Sciatic nerve (tissue), 2 donors: Measurements from ENCODE around the gene CAMSAP1. TPM values are rescaled to one million over a fixed set of nuclear protein-coding genes. Genes with fewer than 3 reads are reported as not detected.
"Not testable (repeated sequence)": the region's sequence is repeated elsewhere in the genome, so short reads cannot be mapped to it uniquely, and the experiment has no call there.

Source experiments
- ATAC-seq: fragments of 200-7000 bp; cut with Tn5 transposase; one replicate; pipeline ENCODE4 v1.9.1; 2020; ENCODE audit warnings: mild to moderate bottlenecking, moderate library complexity
- DNase-seq: peaks from one replicate; pipeline ENCODE4 v3.0.0-alpha.2; 2020; ENCODE audit warnings: low spot score
- intact Hi-C: fragments of 100-400 bp; cut with DNase I; formaldehyde crosslinking; loops from one replicate; pipeline ENCODE4 v1.14.2; 2022
- total RNA-seq: library from RNA; stranded (reverse); fragmentation: NEBNext Ultra II Directional; extraction: Animal tissue kit (Norgen Biotek cat#: 25700); gene quantifications from one replicate; pipeline ENCODE4 v1.2.1, GENCODE V29; 2021
- donor health status: DM: no; HTN: no; CAD: no.
- donor health status: DM: no; HTN: no; CAD: no.

The CAMSAP1 gene
- 39.8 TPM for total RNA-seq

DNA sequence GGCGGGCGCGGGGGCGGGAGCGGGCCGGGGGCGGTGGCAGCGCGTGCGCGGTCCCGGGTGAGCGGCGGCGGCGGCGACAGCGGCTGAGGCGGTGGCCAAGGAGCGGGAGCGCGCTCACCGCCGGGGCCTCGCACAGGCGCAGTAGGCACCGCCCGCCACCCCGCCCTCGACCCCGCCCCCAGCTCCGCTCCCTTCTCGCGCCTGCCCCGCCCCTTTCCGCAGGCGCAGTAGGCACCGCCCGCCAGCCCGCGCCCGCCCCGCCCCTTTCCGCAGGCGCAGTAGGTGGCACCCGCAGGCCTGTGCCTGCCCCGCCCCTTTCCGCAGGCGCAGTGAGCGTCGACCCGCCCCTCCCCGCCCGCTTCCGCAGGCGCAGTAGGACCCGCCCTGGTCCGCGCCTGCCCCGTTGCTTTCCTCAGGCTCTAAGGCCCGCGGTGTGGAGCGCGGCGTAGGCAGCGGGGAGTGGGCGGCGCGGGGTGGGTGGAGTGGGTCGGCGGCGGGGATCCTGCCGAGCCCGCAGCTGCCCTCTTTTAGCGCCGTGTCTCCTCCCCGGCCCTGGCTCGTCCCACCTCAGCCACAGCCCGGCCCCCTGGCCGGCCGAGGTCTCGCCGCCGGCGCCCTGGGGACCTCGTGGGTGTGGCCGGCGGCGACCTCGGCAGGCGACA lies at the start of gene CAMSAP1:
Gene CAMSAP1, minus strand, starts transcription at position 116 of the 662 bp plus-strand sequence. CDS start 387 bp downstream, outside the sequence.
- intact Hi-C loops = no loop called here
- ATAC-seq = peak; percentile 99
- DNase-seq = peak; percentile 96

DNA sequence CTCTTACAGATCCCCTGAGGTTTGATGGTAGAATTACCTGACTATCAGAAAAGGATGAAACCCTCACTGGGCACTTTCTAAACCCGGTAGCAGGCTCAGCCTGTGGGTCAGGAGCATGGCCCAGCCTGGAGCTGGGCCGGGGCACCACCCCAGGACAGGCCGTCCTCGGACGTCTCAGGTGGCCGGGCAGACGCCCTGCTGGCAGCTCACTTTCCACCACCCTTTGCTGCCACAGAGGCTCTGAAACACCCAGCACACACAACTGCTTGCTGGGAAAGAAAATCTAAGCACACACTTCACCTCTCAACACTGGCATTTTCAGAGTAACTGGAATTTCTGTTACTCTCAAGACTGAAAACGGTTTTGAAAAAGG lies 49.4 kb upstream of the CAMSAP1 start:
- ATAC-seq (no peak), DNase-seq (no peak)
- intact Hi-C loops = no loop called here

DNA sequence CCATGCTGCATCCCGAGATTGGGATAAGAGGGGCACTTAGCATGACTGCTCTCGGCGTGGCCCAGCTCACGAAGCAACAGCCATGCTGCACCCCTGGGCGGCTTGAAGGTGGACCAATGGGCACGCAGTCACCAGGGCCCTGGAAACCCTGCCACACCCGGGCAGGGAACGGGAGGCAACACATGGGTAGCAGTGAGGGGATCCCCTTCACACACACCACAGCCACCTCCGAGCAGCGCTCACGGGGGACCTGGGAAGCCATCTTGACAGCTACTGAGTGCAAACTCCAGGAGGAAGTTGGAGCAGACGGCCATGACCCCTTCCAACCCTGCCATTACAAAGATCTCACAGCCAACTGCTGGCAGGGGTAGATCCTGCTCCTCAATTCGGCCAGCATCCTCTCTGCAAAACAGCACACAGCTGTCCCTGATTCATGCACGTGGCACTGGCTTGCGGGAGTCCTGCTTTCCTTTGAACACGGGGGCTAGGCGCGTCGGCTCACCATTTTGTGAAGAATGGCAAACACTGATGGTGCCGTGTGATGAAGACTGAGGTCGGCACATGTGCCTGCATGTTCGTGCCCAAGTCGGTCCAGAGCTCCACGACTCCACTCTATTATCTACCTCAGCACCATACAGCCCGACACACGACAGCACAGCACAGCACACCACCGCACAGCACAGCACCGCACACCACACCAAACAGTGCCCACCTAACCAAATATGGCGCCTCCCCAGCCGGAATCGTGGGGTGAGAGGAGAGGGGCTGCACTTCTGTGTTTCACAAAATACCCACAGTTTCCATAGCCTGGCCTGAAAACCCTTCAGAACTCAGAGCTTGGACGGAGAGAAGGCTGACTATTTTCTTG lies 48.8 kb upstream of the CAMSAP1 start:
- ATAC-seq (no peak), DNase-seq (no peak)
- intact Hi-C loops = no loop called here

DNA sequence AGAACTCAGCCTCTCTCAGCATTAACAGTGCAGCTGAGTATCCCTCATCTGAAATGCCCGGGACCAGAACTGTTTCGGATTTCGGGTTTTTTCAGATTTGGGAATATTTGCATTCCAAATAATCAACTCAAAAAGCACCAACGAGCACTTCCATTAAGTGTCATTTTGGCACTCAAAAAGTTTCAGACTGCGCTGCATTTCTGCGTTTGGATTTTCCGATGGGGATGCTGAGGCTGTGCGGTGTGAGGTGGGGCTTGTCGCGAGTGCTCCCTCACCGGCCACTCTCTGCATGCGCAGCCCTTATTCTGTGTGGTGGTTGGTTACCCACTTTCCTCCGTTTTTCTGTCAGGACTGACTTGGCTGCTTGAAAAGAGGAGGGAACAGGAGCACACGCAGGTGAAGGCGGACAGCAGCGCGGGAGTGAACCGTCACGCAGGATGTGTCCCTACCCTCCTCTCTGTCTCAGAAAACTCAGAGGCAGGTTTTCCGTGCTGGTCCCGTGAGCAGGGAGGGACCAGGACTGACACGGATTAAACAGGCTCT lies 45.4 kb upstream of the CAMSAP1 start:
- ATAC-seq (no peak), DNase-seq (no peak)
- intact Hi-C loops = no loop called here

GRCh38 chr9:135951889-135952663 lies 44.7 kb upstream of the CAMSAP1 start:
- no peak for ATAC-seq
- intact Hi-C loops = no loop called here
- no peak for DNase-seq

DNA sequence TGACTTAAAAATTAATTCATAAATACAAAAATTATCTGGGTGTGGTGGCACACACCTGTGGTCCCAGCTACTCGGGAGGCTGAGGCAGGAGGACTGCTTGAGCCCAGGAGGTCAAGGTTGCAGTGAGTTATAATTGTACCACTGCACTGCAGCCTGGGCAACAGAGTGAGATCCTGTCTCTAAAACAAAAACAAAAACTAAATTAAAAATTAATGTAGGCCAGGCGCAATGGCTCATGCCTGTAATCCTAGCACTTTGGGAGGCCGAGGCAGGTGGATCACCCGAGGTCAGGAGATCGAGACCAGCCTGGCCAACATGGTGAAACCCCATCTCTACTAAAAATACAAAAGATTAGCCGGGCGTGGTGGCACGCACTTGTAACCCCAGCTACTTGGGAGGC lies 44.0 kb upstream of the CAMSAP1 start:
- intact Hi-C loops, ATAC-seq: not testable (repeated sequence)

GRCh38 chr9:135950841-135951240 lies 43.5 kb upstream of the CAMSAP1 start:
- DNase-seq, intact Hi-C loops, ATAC-seq: not testable (repeated sequence)

More for the DNA sequence above, 44.0 kb upstream of the CAMSAP1 start:
- not testable (repeated sequence) for DNase-seq

GRCh38 chr9:135950135-135950682 lies 42.9 kb upstream of the CAMSAP1 start:
- intact Hi-C loops = no loop called here
- DNase-seq (no peak), ATAC-seq (peak; percentile 59)

DNA sequence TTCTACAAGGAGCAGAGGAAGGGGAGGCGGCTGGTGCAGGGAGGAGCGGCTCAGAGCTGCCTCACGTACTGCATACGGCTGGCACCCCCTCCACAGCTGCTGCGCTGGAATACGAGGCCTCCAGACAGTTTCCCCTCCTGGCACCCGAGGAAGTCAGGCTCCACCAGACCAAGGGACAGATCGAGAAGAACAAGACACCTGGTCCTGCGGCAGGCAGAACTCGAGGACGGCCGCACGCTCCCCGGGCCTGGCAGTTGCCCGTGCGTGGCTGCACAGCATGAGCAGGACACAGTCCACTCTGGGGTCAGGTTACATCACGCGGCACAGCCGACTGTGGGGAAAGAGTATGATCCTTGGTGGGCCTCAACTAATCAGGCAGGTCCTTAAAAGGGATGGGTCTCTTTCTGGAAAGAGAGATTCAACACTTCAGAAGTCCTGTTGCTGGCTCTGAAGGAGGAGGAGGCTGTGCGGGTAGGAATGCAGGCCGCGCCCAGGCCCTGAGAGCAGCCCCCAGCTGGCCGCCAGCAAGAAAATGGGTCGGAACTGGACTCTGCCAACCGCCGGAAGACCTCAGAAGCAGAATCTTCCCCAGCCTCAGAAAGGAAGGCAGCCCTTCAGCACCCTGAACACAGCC lies 42.3 kb upstream of the CAMSAP1 start:
- intact Hi-C loops = no loop called here

DNA sequence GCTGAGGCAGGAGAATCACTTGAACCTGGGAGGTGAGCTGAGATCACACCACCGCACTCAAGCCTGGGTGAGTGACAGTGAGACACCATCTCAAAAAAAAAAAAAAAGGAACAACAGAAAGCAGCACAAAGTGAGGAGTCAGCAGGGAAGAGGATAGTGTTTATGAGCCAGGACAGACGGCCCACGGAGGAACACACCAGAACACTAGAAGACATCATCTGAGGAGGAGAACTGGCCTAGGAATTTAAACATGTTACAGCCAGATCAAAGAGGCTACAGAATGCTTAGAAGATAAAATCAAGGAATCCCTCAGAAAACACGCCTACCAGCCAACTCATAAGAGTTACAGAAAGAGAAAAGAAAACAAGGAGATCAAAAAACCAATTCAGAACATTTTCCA lies 41.6 kb upstream of the CAMSAP1 start:
- DNase-seq (no peak), ATAC-seq (peak; percentile 28)
- intact Hi-C loops = no loop called here

More for the DNA sequence above, 42.3 kb upstream of the CAMSAP1 start:
- DNase-seq = no peak
- peak; percentile 80 for ATAC-seq

- DNase-seq = no peak
- no peak for ATAC-seq
- intact Hi-C loops = no loop called here
These were observed 41.1 kb upstream of the CAMSAP1 start for GRCh38 chr9:135948446-135948845.

DNA sequence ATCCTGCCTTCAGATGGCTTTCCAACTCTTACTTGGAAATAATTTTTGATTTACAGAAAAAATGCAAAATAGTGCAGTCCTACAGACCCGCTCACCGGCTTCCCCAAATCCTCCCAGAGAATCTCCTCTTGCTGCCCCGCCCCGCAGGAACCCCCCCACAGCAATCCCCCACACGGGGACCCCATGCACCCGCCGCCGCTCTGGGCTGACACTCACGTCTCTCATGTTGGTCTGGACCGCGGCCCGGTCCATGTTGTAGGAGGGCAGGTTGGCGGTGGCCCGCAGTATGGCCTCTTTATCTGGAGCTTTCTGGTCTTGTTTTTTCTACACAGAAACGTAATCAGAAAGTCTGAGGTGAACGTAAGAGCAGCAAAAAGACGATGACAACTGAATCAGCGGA lies 40.2 kb upstream of the CAMSAP1 start:
- intact Hi-C loops = no loop called here
- no peak for ATAC-seq
- no peak for DNase-seq

- intact Hi-C loops, ATAC-seq, DNase-seq: not testable (repeated sequence)
These were observed 39.8 kb upstream of the CAMSAP1 start for GRCh38 chr9:135947105-135947504.

DNA sequence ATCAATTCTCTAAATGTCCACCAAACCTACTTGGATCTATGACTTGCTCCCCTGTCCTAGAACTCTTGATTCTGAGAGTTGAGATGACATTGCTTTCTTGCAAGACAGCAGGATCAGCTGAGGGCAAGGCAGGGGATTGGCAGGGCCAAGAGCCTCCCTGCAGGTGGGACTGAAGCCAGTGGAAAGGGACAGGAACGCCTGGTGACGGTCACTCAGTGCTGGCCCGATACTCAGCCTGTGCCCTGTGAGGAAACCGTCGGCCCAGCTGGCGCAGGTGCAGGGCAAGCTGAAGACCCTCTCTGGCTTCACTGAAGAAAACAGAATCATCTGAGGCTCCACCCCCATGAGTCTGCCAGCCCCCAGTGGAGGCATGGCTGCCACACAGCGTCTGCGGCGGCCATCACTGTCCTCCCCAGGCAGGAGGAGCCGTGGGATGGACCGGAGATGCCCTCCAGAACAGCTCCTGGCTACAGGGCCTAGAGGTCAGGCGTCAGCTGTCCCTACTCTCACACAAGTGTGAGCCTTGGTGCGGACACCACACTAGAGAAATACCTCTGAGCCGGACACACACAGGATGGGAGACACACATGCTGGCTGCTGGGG lies 39.1 kb upstream of the CAMSAP1 start:
- intact Hi-C loops = no loop called here
- DNase-seq (no peak), ATAC-seq (no peak)

- ATAC-seq (no peak), DNase-seq (no peak)
- intact Hi-C loops = no loop called here
These were observed 38.6 kb upstream of the CAMSAP1 start for GRCh38 chr9:135945969-135946368.

DNA sequence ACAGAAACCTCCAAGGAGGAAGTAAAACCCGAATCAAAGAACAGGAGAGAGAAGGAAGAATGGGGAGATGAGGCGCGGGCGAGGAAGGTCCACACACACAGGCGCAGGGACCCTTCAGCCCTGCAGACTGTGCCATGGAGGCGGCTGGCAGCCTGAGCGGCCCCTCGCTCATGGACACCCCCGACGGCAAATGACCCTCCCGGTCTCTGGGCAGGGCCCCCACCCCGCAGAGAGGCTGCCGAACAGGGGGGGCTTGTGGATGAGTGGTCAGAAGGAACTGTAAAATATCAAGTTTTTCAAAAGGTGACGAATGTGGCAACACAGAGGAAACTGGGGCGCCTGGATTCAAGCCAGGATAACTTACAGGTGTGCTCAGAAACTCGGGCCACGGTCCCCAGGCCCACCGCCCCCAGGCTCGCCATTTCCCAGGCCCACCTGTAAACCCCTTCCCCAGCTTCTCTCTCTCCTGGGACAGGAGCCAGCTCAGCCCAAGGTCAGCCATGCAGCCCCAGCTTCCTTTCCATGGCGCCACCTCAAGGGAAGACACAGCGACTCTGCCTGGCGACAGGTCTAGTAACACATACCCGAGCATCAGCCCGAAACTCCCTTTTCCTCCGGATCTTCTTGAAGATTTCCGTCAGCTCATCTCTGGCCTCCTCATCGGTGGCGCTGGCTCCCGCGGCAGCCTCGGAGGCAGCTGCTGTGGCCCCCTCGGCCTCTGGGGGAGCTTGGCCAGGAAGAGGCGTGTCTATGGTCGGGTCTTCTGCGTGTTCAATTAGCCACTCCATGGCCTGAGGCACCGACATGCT lies 37.3 kb upstream of the CAMSAP1 start:
- intact Hi-C loops = no loop called here
- ATAC-seq (no peak), DNase-seq (no peak)

GRCh38 chr9:135943604-135944003 lies 36.3 kb upstream of the CAMSAP1 start:
- DNase-seq, intact Hi-C loops, ATAC-seq: not testable (repeated sequence)
